ENCODE measurements around the gene LHFPL3. TPM values are rescaled to one million over a fixed set of nuclear protein-coding genes. Genes with fewer than 3 reads are reported as not detected.

The LHFPL3 gene
- polyA plus RNA-seq, 2 of the 4 experiments (the other 2 are of a cell fraction), result not detected

- POLR2A ChIA-PET, result no interaction called here
- FAIRE-seq, result no peak
- no peak overlapping the region for H3K4me3 ChIP-seq
- TF ChIP-seq ZSCAN20 (CRISPR knock-in tag; IDR thresholded peaks at IDR 0.05), result no peak
- TF ChIP-seq RFX5 (IDR thresholded peaks at IDR 0.05), result no peak
- no peak for TF ChIP-seq HOXB13 (CRISPR knock-in tag; IDR thresholded peaks at IDR 0.05; ENCODE audit: low read depth)
- TF ChIP-seq BCL3 (IDR thresholded peaks at IDR 0.05), result no peak
- no peak for TF ChIP-seq RAD21 (conservative IDR thresholded peaks at IDR 0.05 in 1 of 2, IDR thresholded peaks at IDR 0.05 in 1 of 2)
- no peak for TF ChIP-seq RARB (CRISPR knock-in tag; IDR thresholded peaks at IDR 0.05)
- no peak for TF ChIP-seq ESRRA (IDR thresholded peaks at IDR 0.05; ENCODE audit: borderline replicate concordance, low read length)
- no peak for TF ChIP-seq ZNF302 (CRISPR knock-in tag; IDR thresholded peaks at IDR 0.05)
- TF ChIP-seq NPAS2 (CRISPR knock-in tag; IDR thresholded peaks at IDR 0.05; ENCODE audit: borderline replicate concordance), result no peak
- TF ChIP-seq JUN (IDR thresholded peaks at IDR 0.05), result no peak
- TF ChIP-seq FOSB (CRISPR knock-in tag; IDR thresholded peaks at IDR 0.05), result no peak
- TF ChIP-seq RNF2 (IDR thresholded peaks at IDR 0.05; ENCODE audit: borderline replicate concordance, low read depth), result no peak
- DNase-seq (ENCODE audit: low read depth in 1 of 2, low spot score in 1 of 2), result no peak
- no peak overlapping the region for H3K27ac ChIP-seq
- no peaks in the 10 kb centered on the region for H3K4me1 ChIP-seq
- H3K9me3 ChIP-seq, result no peaks in the 10 kb centered on the region
- H3K4me2 ChIP-seq, result no peak overlapping the region
- 67% methylated on average over 6 of the region's 6 CpGs for WGBS (ENCODE audit: missing lambda C conversion rate)
- ATAC-seq, result no peak
- CTCF ChIA-PET, result interaction anchor here (1.4 to 3.0 kb wide), 4 partner anchors 9 to 671 kb away, joined by 4 to 14 read pairs (median 8); no protein-coding TSS in a partner anchor
These were observed 573.8 kb downstream of the LHFPL3 start for GRCh38 chr7:104902183-104902582.

GRCh38 chr7:104903044-104903443, 574.6 kb downstream of the LHFPL3 start:
- TF ChIP-seq CTCF (IDR thresholded peaks at IDR 0.05) (no peak), CHD4 (IDR thresholded peaks at IDR 0.05; ENCODE audit: borderline replicate concordance) (no peak), NR3C1 (IDR thresholded peaks at IDR 0.05) (no peak), CEBPB (IDR thresholded peaks at IDR 0.05) (no peak), MYC (IDR thresholded peaks at IDR 0.05; ENCODE audit: borderline replicate concordance, low read length) (no peak), SREBF2 (IDR thresholded peaks at IDR 0.05) (no peak), RNF2 (IDR thresholded peaks at IDR 0.05; ENCODE audit: borderline replicate concordance, low read depth) (no peak), FOSL2 (IDR thresholded peaks at IDR 0.05) (no peak), FOSL2 (CRISPR knock-in tag; IDR thresholded peaks at IDR 0.05) (no peak), BHLHE40 (IDR thresholded peaks at IDR 0.05; ENCODE audit: low read depth, low read length) (no peak), HES2 (IDR thresholded peaks at IDR 0.05) (no peak), JUN (IDR thresholded peaks at IDR 0.05) (no peak), TP53 (CRISPR knock-in tag; IDR thresholded peaks at IDR 0.05) (no peak), TFCP2L1 (CRISPR knock-in tag; IDR thresholded peaks at IDR 0.05) (no peak), CBX8 (IDR thresholded peaks at IDR 0.05) (no peak), POLR2AphosphoS2 (conservative IDR thresholded peaks at IDR 0.05; ENCODE audit: low read length) (no peak)
- no peak overlapping the region for H3K4me3 ChIP-seq
- CTCF ChIA-PET, result interaction anchor here (1.5 to 3.0 kb wide), 2 partner anchors 15 to 671 kb away, joined by 6 to 14 read pairs; no protein-coding TSS in a partner anchor
- H3K4me2 ChIP-seq, result no peak overlapping the region
- DNase-seq (ENCODE audit: low read depth in 1 of 2, low spot score in 1 of 2) (no peak), FAIRE-seq (no peak), ATAC-seq (peak in 1 of 2 experiments; percentile 24; a peak in 1 of 6 replicates)
- no peak overlapping the region for H3K27ac ChIP-seq
- H3K9me3 ChIP-seq, result no peaks in the 10 kb centered on the region
- 44% methylated on average over 2 of the region's 2 CpGs for WGBS (ENCODE audit: missing lambda C conversion rate)
- POLR2A ChIA-PET, result no interaction called here
- no peaks in the 10 kb centered on the region for H3K4me1 ChIP-seq
